ENCODE measurements around the gene SNX20. TPM values are rescaled to one million over a fixed set of nuclear protein-coding genes. Genes with fewer than 3 reads are reported as not detected.

SNX20 gene
- polyA plus RNA-seq, 1 experiment: not detected

GRCh38 chr16:50655558-50656055 is 25.5 kb downstream of the SNX20 start:
- no peak overlapping the region for H3K27ac ChIP-seq (ENCODE audit: low read depth, low read length)
- H3K9me3 ChIP-seq (ENCODE audit: control insufficient read depth, insufficient read depth, low read length): peaks cover 3% of the 10 kb centered on the region
- ChIA-PET POLR2A (no interaction called here), CTCF (interaction anchor here (1.3 kb wide), 1 partner anchor 10 kb away, joined by 4 read pairs; no protein-coding TSS in a partner anchor)
- no peak overlapping the region for H3K4me3 ChIP-seq (ENCODE audit: low read depth, low read length)
- peaks cover 3% of the 10 kb centered on the region for H3K27me3 ChIP-seq (ENCODE audit: control insufficient read depth, insufficient read depth, low read length)
- TF ChIP-seq, protein P1, sequence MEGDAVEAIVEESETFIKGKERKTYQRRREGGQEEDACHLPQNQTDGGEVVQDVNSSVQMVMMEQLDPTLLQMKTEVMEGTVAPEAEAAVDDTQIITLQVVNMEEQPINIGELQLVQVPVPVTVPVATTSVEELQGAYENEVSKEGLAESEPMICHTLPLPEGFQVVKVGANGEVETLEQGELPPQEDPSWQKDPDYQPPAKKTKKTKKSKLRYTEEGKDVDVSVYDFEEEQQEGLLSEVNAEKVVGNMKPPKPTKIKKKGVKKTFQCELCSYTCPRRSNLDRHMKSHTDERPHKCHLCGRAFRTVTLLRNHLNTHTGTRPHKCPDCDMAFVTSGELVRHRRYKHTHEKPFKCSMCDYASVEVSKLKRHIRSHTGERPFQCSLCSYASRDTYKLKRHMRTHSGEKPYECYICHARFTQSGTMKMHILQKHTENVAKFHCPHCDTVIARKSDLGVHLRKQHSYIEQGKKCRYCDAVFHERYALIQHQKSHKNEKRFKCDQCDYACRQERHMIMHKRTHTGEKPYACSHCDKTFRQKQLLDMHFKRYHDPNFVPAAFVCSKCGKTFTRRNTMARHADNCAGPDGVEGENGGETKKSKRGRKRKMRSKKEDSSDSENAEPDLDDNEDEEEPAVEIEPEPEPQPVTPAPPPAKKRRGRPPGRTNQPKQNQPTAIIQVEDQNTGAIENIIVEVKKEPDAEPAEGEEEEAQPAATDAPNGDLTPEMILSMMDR (IDR thresholded peaks at IDR 0.05; ENCODE audit: low read depth, low read length): no peak
- DNase-seq (ENCODE audit: low read depth, low spot score): no peak

DNA sequence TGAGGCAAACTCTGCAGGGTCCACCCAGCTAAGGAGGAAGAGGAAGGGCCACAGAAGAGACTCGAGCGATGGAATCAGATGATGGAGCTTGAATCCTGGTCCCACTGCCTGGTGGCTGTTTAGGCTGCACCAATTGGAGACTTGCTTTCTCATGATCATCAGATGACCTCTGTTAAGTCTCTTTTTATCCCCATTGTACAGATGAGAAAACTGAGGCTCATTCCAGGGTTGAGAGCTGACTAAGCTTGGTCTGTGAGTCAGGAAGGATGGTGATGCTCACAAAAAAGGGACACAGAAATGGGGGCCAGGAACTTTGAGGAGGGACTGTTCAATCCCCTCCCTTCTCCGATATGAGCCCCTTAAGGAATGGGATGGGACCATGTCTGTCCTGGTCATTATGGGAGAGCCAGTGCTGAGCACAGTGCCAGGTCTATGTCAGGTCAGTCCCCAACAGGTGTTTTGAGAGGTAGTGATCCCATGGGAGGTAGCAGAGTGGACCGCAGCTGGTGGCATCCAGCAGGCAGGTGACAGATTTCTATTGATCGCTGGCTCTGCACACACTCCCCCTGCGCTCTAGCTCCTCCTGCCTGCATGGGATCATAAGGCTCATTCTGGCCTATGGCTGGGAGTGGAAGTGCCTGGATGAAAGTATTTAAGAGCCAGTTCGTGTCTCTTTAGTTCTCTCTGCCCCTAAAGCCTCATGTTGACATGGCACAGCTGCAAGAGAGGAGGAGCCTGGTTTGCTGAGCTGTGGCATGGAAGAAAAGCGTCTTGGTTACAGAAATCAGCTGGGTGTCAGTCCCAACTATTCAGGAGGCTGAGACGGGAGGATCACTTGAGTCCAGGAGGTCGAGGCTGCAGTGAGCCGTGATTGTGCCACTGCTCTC is 27.2 kb downstream of the SNX20 start:
- Histone ChIP-seq H3K9me3 (ENCODE audit: control insufficient read depth, insufficient read depth, low read length) (peaks cover 3% of the 10 kb centered on the region), H3K27ac (ENCODE audit: low read depth, low read length) (no peak overlapping the region), H3K27me3 (ENCODE audit: control insufficient read depth, insufficient read depth, low read length) (peaks cover 4% of the 10 kb centered on the region), H3K4me3 (ENCODE audit: low read depth, low read length) (no peak overlapping the region)
- POLR2A ChIA-PET: no interaction called here
- CTCF ChIA-PET: interaction anchor here (2.8 kb wide), 1 partner anchor 12 kb away, joined by 13 read pairs; no protein-coding TSS in a partner anchor
- DNase-seq (ENCODE audit: low read depth, low spot score): no peak
- TF ChIP-seq, protein P1 (IDR thresholded peaks at IDR 0.05; ENCODE audit: low read depth, low read length): no peak

DNA sequence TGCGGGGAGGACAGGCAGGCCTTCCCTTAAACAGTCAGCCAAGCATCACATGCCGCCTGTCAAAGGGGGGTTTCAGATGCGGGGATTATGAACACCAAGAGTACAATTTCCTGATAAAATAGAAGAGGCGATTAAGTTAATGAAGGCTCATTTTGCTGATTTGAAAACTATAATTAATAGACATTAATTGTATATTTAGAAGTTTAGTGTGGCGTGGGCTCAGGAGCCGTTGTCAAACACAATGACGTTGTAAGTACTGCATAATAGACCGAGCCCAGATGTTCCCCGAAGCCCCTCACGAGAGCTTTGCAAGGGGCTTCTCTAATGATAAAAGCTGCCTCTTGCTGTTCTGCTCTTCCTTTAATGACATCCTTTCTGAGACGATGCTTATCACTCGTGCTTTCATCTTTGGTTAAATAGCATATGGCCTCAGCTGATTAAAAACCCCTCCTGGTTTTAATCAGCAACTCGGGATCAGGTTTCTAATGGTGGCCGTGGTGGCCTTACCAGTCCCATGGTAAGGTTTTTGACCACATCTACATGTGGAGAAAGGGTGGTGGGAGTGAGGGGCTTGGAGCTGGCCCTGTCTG is 28.2 kb downstream of the SNX20 start:
- Histone ChIP-seq H3K9me3 (ENCODE audit: control insufficient read depth, insufficient read depth, low read length) (peaks cover 3% of the 10 kb centered on the region), H3K27me3 (ENCODE audit: control insufficient read depth, insufficient read depth, low read length) (peaks cover 4% of the 10 kb centered on the region), H3K4me3 (ENCODE audit: low read depth, low read length) (no peak overlapping the region), H3K27ac (ENCODE audit: low read depth, low read length) (no peak overlapping the region)
- TF ChIP-seq, protein P1 (IDR thresholded peaks at IDR 0.05; ENCODE audit: low read depth, low read length): no peak
- ChIA-PET POLR2A (no interaction called here), CTCF (interaction anchor here (1.3 to 2.8 kb wide), 2 partner anchors 13 to 628 kb away, joined by 3 to 13 read pairs; partner anchors contain the start of gene CNEP1R1)
- DNase-seq (ENCODE audit: low read depth, low spot score): no peak

GRCh38 chr16:50651835-50652438 is 29.2 kb downstream of the SNX20 start:
- Histone ChIP-seq H3K9me3 (ENCODE audit: control insufficient read depth, insufficient read depth, low read length) (peaks cover 3% of the 10 kb centered on the region), H3K4me3 (ENCODE audit: low read depth, low read length) (no peak overlapping the region), H3K27ac (ENCODE audit: low read depth, low read length) (no peak overlapping the region), H3K27me3 (ENCODE audit: control insufficient read depth, insufficient read depth, low read length) (peaks cover 4% of the 10 kb centered on the region)
- no peak for DNase-seq (ENCODE audit: low read depth, low spot score)
- CTCF ChIA-PET: interaction anchor here (1.3 to 2.8 kb wide), 2 partner anchors 14 to 627 kb away, joined by 3 to 13 read pairs; partner anchors contain the start of gene CNEP1R1
- POLR2A ChIA-PET: no interaction called here
- TF ChIP-seq, protein P1 (IDR thresholded peaks at IDR 0.05; ENCODE audit: low read depth, low read length): no peak
